Measurements from ENCODE around the gene EVI5L. TPM values are rescaled to one million over a fixed set of nuclear protein-coding genes. Genes with fewer than 3 reads are reported as not detected.

Gene EVI5L
- total and polyA plus RNA-seq, 2 of the 8 experiments (the other 6 are each of a cell fraction or from before 2014, with no cell fraction given) = 7.2 to 11.0 TPM

DNA sequence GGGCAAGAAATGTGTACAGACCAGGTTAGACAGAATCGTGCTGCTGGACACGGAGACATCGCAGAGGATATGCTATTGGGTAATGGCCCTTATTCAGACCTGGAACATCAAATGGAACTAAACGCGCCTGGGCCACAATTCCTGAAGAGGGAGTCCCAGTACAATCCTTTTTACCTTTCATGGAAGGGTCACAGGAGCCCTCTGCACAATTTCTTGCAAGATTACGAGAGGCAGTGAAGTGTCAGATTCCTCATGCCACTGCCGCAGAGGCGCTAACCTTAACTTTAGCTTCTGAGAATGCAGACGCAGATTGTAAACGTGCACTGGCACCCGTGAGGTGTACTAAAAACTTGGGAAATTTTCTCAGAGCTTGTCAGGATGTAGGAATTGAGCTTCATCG lies 48.9 kb upstream of the EVI5L start:
- no peak overlapping the region for H3K18ac ChIP-seq (ENCODE audit: extremely low read depth, low read length)
- 84% methylated on average over 12 of the region's 12 CpGs; no CpG with 5 or more reads in 1 of the 2 experiments for WGBS, 2 experiments (ENCODE audit: extremely low coverage in 1 of 2, insufficient coverage in 1 of 2, insufficient read length in 1 of 2, insufficient replicate concordance in 2 of 2, low coverage in 1 of 2, low lambda C conversion rate in 2 of 2, missing lambda C conversion rate in 1 of 2)
- H3K79me1 ChIP-seq (ENCODE audit: low read depth, low read length) = no peaks in the 10 kb centered on the region
- no peak overlapping the region for H2BK20ac ChIP-seq (ENCODE audit: low read length)
- no peak overlapping the region for H4K91ac ChIP-seq (replicated peaks; ENCODE audit: insufficient read length, low read length)
- H3K4me1 ChIP-seq (replicated peaks in 1 of 4; ENCODE audit: control insufficient read depth in 3 of 4, insufficient read depth in 4 of 4, low read length in 3 of 4) = peaks cover 0 to 2% (median 1%) of the 10 kb centered on the region in 4 experiments; a peak in 1 of 7 replicates
- no peak overlapping the region for H4K8ac ChIP-seq (ENCODE audit: extremely low read depth, insufficient read depth, low read length)
- DNase-seq (ENCODE audit: low read depth in 1 of 2, low spot score in 2 of 2) (no peak), FAIRE-seq (no peak)
- H3K27me3 ChIP-seq (replicated peaks in 1 of 4; ENCODE audit: control insufficient read depth in 3 of 4, extremely low read depth in 1 of 4, insufficient read depth in 3 of 4, low read length in 3 of 4) = no peaks in the 10 kb centered on the region; a peak in 1 of 7 replicates
- no peaks in the 10 kb centered on the region for H3K36me3 ChIP-seq (ENCODE audit: control insufficient read depth in 2 of 4, insufficient read depth in 4 of 4, low read length in 3 of 4)
- TF ChIP-seq GABPA (IDR thresholded peaks at IDR 0.05; ENCODE audit: borderline replicate concordance, insufficient read depth, low read length) (no peak), TEAD4 (IDR thresholded peaks at IDR 0.05; ENCODE audit: low read depth, low read length) (no peak), RAD21 (IDR thresholded peaks at IDR 0.05 in 1 of 2, conservative IDR thresholded peaks at IDR 0.05 in 1 of 2; ENCODE audit: low read depth in 2 of 2, low read length in 2 of 2) (peak; percentile 18 to 39; a peak in 3 of 4 replicates)
- TF ChIP-seq, protein P1, sequence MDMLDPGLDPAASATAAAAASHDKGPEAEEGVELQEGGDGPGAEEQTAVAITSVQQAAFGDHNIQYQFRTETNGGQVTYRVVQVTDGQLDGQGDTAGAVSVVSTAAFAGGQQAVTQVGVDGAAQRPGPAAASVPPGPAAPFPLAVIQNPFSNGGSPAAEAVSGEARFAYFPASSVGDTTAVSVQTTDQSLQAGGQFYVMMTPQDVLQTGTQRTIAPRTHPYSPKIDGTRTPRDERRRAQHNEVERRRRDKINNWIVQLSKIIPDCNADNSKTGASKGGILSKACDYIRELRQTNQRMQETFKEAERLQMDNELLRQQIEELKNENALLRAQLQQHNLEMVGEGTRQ (IDR thresholded peaks at IDR 0.05; ENCODE audit: low read length) = no peak
- no peak overlapping the region for H3K56ac ChIP-seq (replicated peaks; ENCODE audit: insufficient read length, low read depth, low read length)
- no peak overlapping the region for H2AFZ ChIP-seq (ENCODE audit: low read length)
- H2BK5ac ChIP-seq (ENCODE audit: low read depth, low read length) = no peak overlapping the region
- H3K23me2 ChIP-seq (ENCODE audit: low read depth, low read length) = peaks cover 1% of the 10 kb centered on the region; the same call in 1 of the 2 replicates
- H2BK120ac ChIP-seq (replicated peaks; ENCODE audit: low read depth, low read length) = no peak overlapping the region
- no peak overlapping the region for H3K4me3 ChIP-seq (ENCODE audit: extremely low read depth in 1 of 4, insufficient read depth in 2 of 4, low read depth in 3 of 4, low read length in 4 of 4)
- H3K14ac ChIP-seq (ENCODE audit: insufficient read length) = no peak overlapping the region
- no peak overlapping the region for H2BK12ac ChIP-seq (ENCODE audit: low read depth, low read length)
- CTCF ChIA-PET (ENCODE audit: partially characterized antibody) = interaction anchor here (0.5 to 4.0 kb wide), 9 partner anchors 10 to 213 kb away, joined by 3 to 12 read pairs (median 4); partner anchors contain the start of genes RETN and TRAPPC5
- no peak overlapping the region for H3K27ac ChIP-seq (ENCODE audit: low read depth, low read length)
- H3K9me3 ChIP-seq (ENCODE audit: insufficient read depth in 2 of 2, low read depth in 1 of 2, low read length in 1 of 2) = no peaks in the 10 kb centered on the region; a peak in 1 of 4 replicates
- POLR2A ChIA-PET (ENCODE audit: partially characterized antibody) = interaction anchor here (1.1 kb wide), 1 partner anchor 13 kb away, joined by 3 read pairs; no protein-coding TSS in a partner anchor
- no peak overlapping the region for H2AK5ac ChIP-seq (ENCODE audit: low read depth, low read length)
- H3K4me2 ChIP-seq (ENCODE audit: insufficient read depth in 1 of 2, low read depth in 2 of 2, low read length in 2 of 2) = no peak overlapping the region
- H3K79me2 ChIP-seq (ENCODE audit: control insufficient read depth in 1 of 2, insufficient read depth in 2 of 2, low read length in 2 of 2) = no peaks in the 10 kb centered on the region
- no peaks in the 10 kb centered on the region for H4K20me1 ChIP-seq (replicated peaks in 1 of 2; ENCODE audit: control insufficient read depth in 1 of 2, insufficient read depth in 2 of 2, low read length in 2 of 2)
- no peak overlapping the region for H3K23ac ChIP-seq (ENCODE audit: insufficient read length)
- no peak overlapping the region for H2BK15ac ChIP-seq (ENCODE audit: low read length)
- H3K9ac ChIP-seq (replicated peaks in 1 of 4; ENCODE audit: extremely low read depth in 1 of 4, low read depth in 3 of 4, low read length in 3 of 4) = no peak overlapping the region
- no peak overlapping the region for H3K4ac ChIP-seq (replicated peaks; ENCODE audit: insufficient read length, low read depth, low read length)
- no peak overlapping the region for H4K5ac ChIP-seq (ENCODE audit: insufficient read length, low read depth, low read length)
